GM12872 (cell line): ENCODE results near the gene CLOCK.

Source experiments
- TF ChIP-seq, protein P1 (sequence below): IDR thresholded peaks from 3 replicates; pipeline ENCODE4 v1.5.1; 2011; ENCODE audit warnings: low read depth, mild to moderate bottlenecking, low read length, moderate library complexity; ENCODE audit not compliant: insufficient read depth

CLOCK gene, protein sequence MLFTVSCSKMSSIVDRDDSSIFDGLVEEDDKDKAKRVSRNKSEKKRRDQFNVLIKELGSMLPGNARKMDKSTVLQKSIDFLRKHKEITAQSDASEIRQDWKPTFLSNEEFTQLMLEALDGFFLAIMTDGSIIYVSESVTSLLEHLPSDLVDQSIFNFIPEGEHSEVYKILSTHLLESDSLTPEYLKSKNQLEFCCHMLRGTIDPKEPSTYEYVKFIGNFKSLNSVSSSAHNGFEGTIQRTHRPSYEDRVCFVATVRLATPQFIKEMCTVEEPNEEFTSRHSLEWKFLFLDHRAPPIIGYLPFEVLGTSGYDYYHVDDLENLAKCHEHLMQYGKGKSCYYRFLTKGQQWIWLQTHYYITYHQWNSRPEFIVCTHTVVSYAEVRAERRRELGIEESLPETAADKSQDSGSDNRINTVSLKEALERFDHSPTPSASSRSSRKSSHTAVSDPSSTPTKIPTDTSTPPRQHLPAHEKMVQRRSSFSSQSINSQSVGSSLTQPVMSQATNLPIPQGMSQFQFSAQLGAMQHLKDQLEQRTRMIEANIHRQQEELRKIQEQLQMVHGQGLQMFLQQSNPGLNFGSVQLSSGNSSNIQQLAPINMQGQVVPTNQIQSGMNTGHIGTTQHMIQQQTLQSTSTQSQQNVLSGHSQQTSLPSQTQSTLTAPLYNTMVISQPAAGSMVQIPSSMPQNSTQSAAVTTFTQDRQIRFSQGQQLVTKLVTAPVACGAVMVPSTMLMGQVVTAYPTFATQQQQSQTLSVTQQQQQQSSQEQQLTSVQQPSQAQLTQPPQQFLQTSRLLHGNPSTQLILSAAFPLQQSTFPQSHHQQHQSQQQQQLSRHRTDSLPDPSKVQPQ

DNA sequence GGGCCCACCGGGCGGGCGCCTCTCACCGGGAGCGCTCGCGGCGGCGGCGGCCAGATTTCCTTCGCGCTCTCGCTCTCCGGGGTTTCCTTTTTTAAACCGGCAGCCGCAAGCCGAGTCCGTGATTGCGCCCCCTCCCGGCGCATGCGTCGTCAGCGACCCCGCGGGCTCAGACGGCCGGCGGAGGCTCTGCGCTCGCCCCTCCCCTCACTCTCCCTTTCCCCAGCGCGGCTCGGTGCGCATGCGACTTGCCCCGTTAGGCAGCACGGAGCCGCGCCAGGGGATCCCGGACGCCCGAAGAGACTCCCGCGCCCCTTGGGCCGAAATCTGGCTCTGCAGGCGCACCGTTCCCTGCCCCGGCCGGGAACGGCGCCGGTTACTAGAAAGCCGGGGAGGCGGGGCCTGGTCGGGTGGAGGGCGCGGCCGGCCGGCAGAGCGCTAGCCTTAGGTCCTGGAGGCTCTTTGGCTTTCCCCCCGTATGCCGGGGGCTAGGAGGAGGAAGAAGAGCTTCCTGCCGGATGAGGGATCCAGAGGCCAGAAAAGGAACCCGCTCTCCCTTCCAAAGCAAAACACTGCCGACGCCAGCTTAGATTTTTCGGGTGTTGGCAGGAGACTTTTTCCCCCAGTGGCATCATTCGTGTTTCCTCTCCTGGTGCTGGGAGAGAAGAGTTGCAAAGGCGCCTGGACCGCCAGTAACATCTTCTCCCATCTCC is at the start of gene CLOCK:
Gene CLOCK, minus strand, starts transcription at position 154 of the 710 bp plus-strand sequence. CDS start 64,124 bp downstream, outside the sequence.
- TF ChIP-seq, protein P1, sequence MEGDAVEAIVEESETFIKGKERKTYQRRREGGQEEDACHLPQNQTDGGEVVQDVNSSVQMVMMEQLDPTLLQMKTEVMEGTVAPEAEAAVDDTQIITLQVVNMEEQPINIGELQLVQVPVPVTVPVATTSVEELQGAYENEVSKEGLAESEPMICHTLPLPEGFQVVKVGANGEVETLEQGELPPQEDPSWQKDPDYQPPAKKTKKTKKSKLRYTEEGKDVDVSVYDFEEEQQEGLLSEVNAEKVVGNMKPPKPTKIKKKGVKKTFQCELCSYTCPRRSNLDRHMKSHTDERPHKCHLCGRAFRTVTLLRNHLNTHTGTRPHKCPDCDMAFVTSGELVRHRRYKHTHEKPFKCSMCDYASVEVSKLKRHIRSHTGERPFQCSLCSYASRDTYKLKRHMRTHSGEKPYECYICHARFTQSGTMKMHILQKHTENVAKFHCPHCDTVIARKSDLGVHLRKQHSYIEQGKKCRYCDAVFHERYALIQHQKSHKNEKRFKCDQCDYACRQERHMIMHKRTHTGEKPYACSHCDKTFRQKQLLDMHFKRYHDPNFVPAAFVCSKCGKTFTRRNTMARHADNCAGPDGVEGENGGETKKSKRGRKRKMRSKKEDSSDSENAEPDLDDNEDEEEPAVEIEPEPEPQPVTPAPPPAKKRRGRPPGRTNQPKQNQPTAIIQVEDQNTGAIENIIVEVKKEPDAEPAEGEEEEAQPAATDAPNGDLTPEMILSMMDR, result peak; percentile 41; the same call in 2 of the 3 replicates

DNA sequence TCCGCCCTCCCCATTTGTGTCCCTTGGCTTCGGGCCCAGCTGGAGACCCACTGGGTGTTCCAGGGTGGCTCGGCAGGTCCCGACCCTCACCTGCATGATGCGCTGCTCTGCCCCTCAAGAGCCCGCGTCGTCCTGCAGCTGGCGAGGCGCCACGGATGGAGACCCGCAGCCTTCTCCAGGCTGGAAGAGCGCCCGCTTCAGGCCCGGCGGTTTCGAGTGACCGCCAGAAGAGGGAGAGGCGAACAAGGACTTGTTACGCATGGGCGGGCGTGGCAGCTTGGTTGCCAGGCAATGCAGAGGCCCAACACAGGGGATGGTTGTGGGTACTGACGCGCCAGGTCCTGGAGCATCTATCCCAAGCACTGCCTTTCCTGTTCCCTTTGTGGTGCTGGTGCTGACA is 45.3 kb upstream of the CLOCK start, which contains the start of gene PDCL2:
Gene PDCL2, minus strand, starts transcription at position 232 of the 400 bp plus-strand sequence. Its CDS starts 136 bp downstream, at position 96.
- TF ChIP-seq, protein P1, result no peak

- TF ChIP-seq, protein P1, result no peak
Measured at GRCh38 chr4:55588160-55588559, 41.5 kb upstream of the CLOCK start.

DNA sequence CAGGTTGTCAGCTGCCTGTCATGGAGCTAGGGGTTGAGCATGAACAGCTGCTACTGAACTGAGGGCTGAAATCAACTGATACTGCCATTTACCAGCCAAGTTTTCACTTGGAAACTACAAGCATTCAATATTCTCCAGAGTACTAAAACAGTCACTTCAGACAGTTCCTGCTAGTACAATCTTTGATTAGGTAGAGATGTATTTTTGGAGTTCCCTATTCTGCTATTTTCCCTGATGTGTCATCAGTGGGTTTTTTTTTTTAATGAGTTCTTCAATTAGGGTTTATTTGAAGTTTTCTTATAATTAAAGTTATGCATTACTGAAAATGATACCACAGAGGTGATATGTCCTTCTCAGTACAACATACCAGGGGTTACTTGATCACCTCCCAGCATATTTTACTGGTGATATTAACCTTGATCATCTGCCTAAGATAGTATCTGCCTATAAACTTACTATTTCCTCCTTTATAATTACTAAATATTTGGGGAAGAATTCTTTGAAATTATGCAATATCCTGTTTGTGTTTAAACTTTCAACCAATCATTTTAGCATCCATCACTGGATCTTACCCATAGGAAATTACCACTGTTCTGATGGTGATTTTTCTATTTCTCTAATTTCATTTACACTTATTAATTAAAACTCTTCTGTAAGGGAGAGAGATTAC is 31.8 kb upstream of the CLOCK start:
- TF ChIP-seq, protein P1, result no peak

DNA sequence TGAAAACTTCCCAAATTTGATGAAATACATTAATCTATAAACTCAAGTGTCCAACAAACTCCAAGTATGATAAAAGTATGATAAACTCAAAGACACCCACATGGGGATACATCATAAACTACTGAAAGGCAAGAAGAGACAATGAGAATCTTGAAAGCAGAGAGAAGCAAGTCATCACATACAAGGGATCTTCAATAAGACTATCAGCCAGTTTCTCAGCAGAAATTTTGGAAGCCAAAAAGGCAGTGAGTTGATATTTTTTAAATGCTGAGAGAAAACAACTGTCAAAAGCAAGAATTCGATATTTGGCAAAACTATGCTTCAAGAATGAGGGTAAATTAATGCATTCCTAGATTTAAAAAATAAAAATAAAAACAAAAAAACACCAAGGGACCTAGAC is 28.8 kb upstream of the CLOCK start:
- TF ChIP-seq, protein P1, result no peak

- TF ChIP-seq, protein P1, result no peak
Measured at GRCh38 chr4:55574252-55574651, 27.5 kb upstream of the CLOCK start.
